Ureter (tissue), 1 donor: ENCODE data around the gene CCDC47. TPM values are rescaled to one million over a fixed set of nuclear protein-coding genes. Genes with fewer than 3 reads are reported as not detected.
"Not testable (repeated sequence)": the region's sequence is repeated elsewhere in the genome, so short reads cannot be mapped to it uniquely, and the experiment has no call there.

Source experiments
- DNase-seq: peaks from one replicate; pipeline ENCODE4 v3.0.0-alpha.2; 2020; ENCODE audit warnings: low spot score
- total RNA-seq: library from RNA; stranded (reverse); gene quantifications from one replicate; pipeline ENCODE4 v1.2.4, GENCODE V29; 2023
- donor health status: DM: yes; HTN: yes; CAD: no.

CCDC47 gene, protein sequence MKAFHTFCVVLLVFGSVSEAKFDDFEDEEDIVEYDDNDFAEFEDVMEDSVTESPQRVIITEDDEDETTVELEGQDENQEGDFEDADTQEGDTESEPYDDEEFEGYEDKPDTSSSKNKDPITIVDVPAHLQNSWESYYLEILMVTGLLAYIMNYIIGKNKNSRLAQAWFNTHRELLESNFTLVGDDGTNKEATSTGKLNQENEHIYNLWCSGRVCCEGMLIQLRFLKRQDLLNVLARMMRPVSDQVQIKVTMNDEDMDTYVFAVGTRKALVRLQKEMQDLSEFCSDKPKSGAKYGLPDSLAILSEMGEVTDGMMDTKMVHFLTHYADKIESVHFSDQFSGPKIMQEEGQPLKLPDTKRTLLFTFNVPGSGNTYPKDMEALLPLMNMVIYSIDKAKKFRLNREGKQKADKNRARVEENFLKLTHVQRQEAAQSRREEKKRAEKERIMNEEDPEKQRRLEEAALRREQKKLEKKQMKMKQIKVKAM
- total RNA-seq = 94.9 TPM

DNA sequence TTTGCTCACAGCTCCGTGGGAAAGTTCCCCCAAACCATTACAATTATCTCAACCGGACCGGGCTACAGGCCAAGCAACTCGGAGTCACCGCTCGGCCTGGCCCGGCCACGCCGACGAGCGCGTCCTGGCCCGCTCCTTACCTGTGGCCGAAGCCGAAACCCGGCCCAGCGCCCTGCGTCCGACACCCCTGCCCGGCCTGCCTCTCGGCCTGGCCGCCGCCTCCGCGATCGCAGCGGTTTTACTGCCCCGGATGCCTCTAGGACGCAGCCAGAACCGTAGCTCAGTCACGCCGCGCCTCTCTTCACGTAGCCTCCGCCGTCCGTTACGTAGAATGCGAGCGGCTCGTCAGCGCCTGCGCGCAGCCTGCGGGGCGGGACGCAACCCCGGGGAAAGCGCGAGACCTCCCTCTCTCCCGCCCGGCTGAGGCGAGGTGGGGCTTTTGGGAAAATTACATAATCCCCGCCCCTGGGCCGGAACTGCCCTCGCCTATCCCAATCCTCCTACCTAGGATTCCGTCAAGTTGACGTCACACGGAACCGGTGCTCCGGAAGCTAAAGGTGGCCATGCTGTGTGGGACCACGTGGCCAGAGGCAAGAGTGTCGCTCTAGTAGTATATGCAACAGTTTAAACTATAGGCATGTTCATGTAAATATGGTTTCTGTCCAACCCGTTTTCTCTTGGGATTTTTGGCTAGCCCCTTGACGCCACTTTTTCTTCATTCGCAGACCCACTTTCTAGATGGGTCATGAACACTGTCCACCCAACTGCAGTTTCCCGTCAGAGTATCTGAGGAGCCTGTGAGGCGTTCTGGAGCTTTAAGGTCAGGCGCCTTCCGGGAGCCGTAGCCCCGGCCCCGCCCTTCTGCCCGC is at the start of gene CCDC47:
Gene CCDC47 (minus strand): TSS at position 326 of the 869 bp plus-strand sequence. CDS start 7,422 bp downstream, outside the sequence.
- DNase-seq = peak; percentile 99

DNA sequence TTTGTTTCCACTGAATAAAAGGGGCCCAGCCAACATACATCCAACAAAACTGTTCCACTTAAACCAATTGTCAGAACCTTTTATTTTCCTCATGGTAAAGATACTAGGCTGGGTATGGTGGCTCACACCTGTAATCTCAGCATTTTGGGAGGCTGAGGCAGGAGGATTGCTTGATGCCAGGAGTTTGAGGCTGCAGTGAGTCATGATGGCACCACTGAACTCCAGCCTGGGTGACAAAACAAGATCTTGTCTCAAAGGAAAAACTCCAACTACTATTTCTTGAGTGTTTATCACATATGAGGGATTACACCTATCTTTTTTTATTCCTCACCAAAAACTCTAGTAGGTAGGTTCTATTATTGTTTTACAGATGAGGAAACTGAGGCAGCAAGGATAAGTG is 49.1 kb upstream of the CCDC47 start:
- no peak for DNase-seq

DNA sequence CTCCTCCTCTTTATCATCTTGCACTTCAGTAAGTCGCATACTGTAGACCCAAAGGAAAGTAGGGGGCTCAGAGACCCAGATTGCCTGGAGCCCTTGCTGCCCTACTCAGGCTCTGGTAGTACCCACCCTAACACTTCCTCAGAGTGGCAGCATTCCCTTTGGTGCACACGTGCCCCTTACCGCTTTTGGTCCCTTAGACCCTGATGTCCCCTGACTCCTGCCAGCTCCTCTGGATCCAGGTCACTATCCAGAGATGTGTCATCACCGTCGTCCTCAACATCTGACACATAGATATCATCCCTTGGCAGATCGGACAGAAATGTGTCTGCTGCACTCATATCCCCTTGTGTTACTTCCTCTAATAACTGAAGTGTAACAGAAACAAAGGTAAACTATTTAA is 48.4 kb upstream of the CCDC47 start:
- DNase-seq = no peak

DNA sequence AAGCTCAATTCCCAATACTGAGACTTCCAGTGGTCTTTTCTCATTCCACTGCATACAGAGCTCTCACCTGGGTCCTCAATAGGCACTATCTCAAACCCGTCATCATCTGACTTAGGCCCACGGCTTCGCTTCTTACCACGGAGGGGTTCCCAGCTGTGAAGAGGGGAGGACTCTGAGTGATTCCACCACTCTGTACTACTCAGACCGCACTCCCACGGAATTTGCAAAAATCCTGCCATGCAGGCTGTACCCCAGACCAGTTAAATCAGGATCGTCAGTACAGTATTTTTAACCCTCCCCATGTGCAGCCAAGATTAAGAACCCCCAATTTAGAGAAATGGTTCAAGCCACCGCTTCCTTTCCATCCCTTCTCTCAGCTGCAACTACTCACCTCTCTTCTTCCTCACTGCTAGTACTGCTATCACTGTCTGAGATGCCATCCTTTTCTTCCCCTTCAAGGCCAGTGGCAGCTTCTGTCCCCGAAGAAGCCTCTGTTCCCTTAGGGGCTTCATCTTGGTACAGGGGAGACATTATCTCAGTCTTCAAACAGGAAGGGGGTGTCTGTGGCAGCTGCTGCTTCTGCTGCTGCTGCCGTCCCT is 47.7 kb upstream of the CCDC47 start:
- no peak for DNase-seq

DNA sequence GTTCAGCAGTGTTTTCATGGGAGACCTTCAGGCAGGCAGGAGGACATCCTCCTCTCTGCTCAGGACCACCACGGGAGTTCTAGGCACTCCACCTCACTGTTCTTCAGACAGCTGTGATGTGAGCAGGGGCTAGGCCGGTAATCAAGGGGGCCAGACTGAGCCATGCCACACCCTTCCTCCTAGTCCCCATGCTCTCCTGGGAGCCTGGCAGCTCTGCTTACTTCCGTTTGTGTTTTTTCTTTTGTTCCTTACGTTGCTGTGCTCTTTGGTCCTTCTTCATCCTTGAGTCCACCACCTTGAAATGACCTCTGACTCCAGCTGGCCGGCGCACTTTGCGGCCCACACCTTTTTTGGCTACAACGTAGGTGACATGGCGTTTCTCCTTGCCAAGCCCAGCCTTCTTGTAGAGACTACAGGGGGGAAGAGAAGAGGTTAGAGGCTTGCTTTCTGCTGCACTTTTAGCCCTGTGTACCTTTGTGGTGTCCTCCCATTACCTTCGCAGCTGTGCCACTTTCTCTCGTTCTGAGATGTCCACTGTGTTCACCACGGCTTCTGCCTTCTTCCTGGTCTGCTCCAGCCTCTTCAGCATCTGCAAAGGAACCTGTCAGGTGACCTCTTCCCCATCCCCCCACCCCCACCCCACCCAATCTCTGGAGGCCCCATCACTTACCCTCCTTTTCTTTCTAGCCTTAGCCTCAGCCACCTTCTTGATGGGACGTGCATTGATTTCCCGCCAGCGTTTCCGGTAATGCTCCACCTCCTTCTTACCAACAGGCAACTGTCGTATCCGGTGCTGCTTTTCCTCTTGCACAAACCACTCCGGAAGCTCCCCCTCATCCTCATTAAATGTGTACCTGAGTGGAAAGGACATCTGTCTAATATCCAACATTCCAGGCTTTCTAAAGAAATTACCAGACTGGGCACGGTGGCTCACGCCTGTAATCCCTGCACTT is 46.5 kb upstream of the CCDC47 start:
- DNase-seq = no peak

DNA sequence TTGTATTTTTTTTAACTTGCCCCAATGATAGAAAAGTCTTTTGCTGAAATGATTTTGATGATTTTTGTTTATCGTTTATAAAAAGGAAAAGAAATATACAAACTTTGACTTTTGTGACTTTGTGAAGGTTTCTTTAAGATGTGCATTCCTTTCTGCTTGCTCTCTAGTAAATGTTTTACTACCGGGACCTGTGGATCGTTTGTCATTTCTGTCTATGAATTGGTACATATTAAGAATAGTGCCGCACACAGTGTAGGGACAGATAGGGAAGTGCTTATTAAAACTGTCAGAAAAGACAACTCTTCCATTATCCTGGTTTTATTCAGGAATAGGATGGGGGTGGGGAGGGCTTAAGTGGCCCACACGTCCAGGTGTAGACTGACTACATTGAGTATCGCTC is 45.7 kb upstream of the CCDC47 start:
- no peak for DNase-seq

DNA sequence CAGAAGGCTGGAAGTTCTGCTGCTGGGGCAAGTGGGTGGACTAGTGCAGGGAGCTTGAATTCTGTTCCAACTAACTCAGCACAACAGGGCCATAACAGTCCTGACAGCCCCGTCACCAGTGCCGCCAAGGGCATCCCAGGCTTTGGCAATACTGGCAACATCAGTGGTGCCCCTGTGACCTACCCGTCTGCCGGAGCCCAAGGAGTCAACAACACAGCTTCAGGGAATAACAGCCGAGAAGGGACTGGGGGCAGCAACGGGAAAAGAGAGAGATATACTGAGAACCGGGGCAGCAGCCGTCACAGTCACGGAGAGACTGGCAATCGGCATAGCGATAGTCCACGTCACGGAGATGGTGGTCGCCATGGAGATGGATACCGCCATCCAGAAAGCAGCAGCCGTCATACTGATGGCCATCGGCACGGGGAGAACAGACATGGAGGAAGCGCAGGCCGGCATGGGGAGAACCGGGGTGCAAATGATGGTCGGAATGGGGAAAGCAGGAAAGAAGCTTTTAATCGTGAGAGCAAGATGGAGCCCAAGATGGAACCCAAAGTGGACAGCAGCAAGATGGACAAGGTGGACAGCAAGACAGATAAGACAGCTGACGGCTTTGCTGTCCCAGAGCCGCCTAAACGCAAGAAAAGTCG is 44.5 kb upstream of the CCDC47 start:
- DNase-seq = no peak

DNA sequence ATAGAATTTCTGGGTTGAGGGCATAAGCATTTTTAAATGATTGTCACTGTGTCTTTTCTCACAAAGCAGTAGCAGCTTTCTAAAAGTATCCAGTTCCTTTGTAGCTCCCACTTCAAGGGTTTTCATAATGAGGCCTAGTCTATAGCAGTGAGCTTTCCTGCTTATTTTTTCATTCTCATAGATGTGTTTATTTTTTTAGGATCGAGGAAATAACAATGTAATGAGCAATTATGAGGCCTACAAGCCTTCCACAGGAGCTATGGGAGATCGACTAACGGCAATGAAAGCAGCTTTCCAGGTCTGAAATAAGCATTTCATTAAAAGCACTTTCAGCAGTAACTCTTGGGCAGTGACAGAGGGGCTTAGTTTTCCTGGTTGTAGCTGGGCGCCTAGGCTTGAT is 43.3 kb upstream of the CCDC47 start:
- no peak for DNase-seq

DNA sequence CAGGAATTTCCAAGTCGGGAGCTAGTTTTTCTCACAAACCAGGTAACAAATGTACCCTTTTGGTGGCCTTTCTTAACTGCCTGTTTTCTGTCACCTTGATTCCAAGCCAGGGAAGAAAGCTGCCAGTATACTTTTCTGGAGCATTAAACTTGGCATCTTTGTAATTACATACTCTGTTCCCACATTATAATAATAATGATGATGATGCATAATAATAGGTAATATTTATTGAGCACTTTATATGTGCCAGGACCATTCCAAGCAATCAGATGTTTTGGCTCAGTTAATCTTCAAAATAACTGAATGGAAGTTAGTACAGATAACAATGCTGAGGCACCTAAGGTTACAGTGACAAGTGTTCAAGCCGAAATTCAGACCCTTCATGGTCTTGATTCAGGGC is 42.7 kb upstream of the CCDC47 start:
- DNase-seq = no peak

DNA sequence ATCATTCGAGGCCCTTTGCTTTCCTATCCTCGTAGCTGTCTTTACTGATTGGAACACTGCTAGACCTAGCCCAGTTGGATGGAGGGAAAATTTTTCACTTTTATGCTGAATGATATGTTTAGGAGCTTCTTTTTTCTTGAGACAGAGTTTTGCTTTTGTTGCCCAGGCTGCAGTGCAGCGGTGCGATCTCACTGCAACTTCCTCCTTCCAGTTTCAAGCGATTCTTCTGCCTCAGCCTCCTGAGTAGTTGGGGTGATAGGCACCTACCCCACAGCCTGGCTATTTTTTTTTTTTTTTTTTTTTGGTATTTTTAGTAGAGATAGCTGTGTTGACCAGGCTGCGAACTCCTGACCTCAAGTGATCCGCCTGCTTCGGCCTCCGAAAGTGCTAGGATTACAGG is 36.6 kb upstream of the CCDC47 start:
- DNase-seq = no peak

DNA sequence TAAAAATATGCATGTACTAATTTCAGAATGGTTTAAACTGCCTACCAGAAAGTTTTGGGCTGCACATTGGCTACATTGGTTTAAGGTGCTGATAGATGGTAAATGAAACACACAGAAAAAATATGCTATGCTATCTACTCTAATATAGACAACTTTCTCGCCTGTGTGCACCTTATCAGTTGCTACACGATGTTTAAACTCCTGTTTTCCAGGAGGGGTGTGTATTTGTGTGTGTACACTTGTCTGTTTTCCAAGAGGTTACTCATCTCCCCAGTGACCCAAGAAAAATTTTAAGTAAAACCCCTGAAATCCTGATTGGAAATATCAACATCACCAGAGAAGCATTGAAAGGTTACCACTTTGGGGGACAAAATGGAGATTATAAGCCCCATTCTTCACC is 32.2 kb upstream of the CCDC47 start:
- no peak for DNase-seq

DNA sequence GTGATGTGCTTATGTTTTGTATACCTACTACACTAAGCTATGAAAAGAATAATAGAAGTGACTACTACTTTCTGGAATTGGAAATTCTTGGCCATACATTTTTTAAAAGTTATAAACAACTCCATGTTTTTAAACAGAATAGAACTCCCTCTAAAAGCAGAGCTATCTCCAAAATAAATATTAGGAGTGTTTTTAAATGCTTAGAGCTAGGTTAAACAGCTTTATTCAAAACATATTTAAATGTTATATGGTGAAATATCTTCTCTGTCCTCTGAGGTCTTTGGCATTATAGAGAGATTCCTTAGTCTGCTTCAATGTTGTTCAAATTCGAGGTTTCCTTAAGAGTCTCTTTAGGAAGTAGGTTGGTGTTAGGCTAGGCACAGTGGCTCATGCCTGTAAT is 30.9 kb upstream of the CCDC47 start:
- DNase-seq = no peak

DNA sequence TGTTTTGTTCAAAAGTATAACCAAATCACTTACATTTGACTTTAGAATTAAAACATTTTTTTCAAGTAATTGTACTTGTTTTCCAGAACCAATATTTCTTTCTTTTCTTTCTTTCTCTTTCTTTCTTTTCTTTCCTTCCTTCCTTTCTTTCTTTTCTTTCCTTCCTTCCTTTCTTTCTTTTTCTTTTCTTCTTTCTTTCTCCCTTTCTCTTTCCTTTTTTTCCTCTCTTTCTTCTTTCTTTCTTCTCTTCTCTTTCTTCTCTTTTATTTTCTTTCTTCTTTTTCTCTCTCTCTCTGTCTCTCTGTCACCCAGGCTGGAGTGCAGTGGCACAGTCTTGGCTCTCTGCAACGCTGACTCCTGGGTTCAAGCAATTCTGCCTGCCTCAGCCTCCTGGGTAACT is 27.4 kb upstream of the CCDC47 start:
- DNase-seq = no peak

DNA sequence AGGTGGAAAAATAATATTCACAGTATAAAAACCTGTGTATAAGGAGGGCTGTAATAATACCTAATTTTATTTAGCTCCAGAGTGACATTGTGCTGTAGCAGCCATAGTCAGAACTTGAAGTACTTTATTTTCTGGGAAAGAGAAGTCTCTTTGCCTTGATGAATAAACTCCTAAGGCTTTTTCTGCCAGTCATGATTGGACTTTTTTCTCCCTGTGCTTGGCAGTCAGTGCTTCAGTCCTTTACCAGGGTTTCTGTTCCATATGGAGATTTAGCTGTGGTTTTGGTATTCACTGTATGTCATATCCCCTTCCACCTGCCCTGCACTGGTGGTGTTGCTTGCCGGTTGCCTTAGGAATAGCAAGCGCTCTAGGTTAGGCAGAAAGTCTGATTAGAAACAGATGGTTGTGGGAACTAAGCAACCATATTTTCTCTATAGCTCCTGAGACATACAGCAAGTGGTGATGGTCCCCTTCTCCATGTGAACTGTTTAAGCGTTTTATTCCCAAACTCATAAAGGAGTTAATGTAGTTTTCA is 25.2 kb upstream of the CCDC47 start:
- no peak for DNase-seq

DNA sequence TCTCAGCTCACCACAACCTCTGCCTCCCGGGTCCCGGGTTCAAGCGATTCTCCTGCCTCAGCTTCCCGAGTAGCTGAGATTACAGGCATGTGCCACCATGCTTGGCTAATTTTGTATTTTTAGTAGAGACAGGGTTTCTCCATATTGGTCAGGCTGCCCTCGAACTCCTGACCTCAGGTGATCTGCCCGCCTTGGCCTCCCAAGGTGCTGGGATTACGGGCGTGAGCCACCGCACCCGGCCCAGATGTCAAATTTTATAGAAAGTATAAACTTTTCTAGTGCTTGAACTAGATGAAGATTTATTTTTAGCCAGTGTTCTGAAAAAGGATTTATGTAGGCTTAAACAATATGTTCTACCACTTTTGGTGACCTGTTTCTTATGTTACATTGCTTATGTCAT is 23.0 kb upstream of the CCDC47 start:
- DNase-seq = not testable (repeated sequence)

DNA sequence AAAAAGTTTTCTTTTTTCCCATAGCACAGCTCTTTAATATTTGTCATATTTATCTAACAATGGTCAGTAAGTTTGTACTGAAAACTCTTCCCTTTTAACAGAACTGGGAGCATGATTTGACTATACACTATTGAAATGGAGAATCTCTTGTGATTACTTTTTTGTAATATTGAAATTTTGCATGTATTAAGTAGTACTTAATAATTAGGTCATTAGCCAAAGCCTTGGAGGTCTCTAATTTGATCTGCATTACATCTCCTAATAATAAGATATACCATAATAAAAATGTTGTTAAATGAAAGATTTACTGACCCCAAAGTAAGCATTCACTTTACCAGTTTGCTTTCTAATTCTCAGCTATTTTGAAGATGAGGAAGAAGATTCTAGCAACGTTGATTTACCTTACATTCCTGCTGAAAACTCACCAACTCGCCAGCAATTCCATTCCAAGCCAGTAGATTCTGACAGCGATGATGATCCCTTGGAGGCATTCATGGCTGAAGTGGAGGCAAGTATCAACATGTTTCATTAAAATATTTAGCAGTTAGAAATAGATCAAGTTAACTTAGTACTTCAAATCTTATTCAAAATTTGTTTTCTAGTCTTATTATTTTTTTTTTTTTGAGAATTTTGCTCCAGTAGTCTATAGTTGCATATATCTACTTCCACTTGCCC is 18.8 kb upstream of the CCDC47 start:
- DNase-seq = no peak

DNA sequence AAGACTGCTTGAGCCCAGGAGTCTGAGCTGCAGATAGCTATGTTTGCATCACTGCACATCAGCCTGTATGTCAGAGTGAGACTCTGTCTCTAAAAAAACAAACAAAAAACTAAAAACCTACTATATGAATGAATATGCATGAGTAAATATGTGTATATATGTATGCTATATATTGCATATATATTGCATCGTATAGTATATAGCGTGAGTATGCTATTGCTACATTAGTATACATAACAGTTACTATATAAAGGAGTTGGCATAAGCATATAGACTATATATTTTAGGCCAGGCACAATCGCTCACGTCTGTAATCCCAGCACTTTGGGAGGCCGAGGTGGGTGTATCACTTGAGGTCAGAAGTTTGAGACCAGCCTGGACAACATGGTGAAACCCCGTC is 16.7 kb upstream of the CCDC47 start:
- no peak for DNase-seq

DNA sequence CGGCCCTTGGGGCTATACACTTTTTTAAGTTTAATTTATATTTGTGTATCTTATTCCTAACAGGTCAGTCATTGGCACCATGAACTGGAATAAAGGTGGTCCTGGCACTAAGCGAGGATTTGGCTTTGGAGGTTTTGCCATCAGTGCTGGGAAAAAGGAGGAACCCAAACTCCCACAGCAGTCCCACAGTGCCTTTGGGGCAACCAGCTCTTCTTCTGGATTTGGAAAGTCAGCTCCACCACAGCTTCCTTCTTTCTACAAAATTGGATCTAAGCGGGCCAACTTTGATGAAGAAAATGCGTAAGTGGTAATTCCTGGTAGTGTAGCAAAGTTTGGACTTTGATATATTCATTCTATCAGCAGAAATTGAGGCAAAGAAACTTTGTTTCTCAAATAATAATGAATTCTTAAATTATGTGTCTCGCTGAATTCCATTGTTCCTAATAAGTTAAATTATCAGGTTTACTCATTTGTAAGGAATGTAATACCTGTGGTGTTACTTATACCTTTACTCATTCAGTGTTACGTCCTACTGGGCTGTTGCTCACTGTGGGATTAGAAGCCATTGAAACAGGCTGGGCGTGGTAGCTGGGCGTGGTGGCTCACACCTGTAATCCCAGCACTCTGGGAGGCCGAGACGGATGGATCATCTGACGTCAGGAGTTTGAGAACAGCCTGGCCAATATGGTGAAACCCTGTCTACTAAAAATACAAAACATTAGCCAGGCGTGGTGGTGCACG is 13.7 kb upstream of the CCDC47 start:
- no peak for DNase-seq

DNA sequence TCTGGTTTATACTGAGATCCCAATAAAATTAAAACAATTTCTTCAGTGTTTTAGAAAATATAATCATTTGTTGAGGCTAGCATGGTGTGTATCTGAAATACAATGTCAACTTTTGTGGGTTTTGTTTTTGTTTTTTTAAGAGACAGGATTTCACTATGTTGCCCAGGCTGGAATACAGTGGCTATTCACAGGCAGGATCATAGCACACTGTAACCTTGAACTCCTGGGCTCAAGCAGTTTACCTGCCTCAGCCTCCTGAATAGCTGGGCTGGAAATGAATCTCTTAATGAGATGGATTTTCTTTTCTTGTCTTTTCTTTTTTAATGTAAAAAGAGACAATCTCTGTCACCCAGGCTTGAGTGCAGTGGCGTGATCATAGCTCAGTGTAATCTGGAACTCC is 12.7 kb upstream of the CCDC47 start:
- DNase-seq = no peak
